Measurements from ENCODE around the gene MTCH1. TPM values are rescaled to one million over a fixed set of nuclear protein-coding genes. Genes with fewer than 3 reads are reported as not detected.
A peak's percentile ranks its signal among the peaks of the same experiment; 100 is the strongest.

The MTCH1 gene
- total and polyA plus RNA-seq, 10 of the 15 experiments (the other 5 are each of a cell fraction or from before 2014, with no cell fraction given), result 7.2 to 128 (median 85.2) TPM

DNA sequence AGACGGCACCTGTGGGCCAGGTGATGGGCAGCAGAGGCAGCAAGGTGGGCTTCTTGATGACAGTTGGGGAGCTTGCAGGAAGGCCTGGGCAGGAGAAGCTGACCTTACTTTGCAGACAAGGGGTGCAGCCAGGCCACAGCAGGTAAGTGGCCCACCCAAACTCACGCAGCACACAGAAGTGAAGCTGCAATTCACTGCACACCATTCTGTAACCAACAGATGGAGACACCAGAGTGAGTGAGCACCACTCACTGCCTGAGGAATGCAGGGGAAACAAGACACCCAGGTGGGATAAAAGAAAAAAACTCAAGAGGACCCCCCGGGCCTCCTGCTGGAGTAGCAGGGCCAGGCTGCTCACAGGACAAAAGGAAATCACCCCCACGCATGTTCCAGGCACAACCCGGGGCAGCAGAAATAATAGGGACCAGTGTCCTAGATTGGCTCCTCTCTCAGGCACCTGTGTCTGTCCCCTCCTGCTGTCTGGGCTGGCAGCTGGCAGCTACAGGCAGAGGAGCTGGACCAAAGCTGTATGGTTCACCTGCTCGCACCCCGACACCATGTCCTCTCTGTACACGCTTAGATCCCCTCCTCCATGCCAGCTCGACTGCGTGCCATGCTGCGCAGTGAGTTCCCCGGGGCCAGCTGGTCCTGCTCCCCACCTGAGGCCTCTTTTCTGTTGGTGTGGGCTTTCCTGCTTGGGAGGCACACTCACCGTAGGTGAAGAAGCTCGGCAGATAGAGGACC, 4.9 kb downstream of the MTCH1 start:
- H4K20me1 ChIP-seq (ENCODE audit: control insufficient read depth, insufficient read depth), result peaks cover 14% of the 10 kb centered on the region
- intact Hi-C loops (cut with micrococcal nuclease; ENCODE audit: unreplicated experiment), result loop anchor here (1.0 kb wide), 1 partner anchor 37 kb away; no protein-coding TSS in a partner anchor
- H3K9ac ChIP-seq (ENCODE audit: control insufficient read depth, insufficient read depth, low read length), result peak overlapping the region; percentile 25; the same call in 1 of the 2 replicates
- H3K4me1 ChIP-seq (ENCODE audit: control insufficient read depth, insufficient read depth, low read length), result peaks cover 9% of the 10 kb centered on the region
- ChIA-PET POLR2A (interaction anchor here (0.5 to 1.1 kb wide), 5 partner anchors 9 to 467 kb away, joined by 3 to 4 read pairs (median 3); no protein-coding TSS in a partner anchor), RAD21 (ENCODE audit: unreplicated experiment) (interaction anchor here (1.2 to 5.5 kb wide), 3 partner anchors 20 to 37 kb away, joined by 4 to 35 read pairs (median 10); no protein-coding TSS in a partner anchor), CTCF (interaction anchor here (1.0 to 3.7 kb wide), 9 partner anchors 10 to 229 kb away, joined by 3 to 49 read pairs (median 5); no protein-coding TSS in a partner anchor), SMC1A (ENCODE audit: uncharacterized antibody, unreplicated experiment) (interaction anchor here (1.0 to 7.3 kb wide), 4 partner anchors 26 to 226 kb away, joined by 3 to 60 read pairs (median 10); no protein-coding TSS in a partner anchor)
- 69% methylated on average over 14 of the region's 14 CpGs for WGBS (ENCODE audit: insufficient coverage, insufficient replicate concordance, low lambda C conversion rate, missing lambda C conversion rate)
- H3K79me2 ChIP-seq (ENCODE audit: control insufficient read depth, insufficient read depth, low read length), result peaks cover 63% of the 10 kb centered on the region
- H3K9me3 ChIP-seq (replicated peaks; ENCODE audit: control insufficient read depth, insufficient read depth, low read length), result no peaks in the 10 kb centered on the region
- no peak overlapping the region for H2AFZ ChIP-seq (ENCODE audit: control insufficient read depth, low read depth, low read length)
- peaks cover 17 to 28% of the 10 kb centered on the region in 2 experiments for H3K36me3 ChIP-seq (ENCODE audit: control insufficient read depth in 2 of 2, insufficient read depth in 2 of 2, low read length in 1 of 2)
- no peak overlapping the region for H3K4me3 ChIP-seq
- no peak for FAIRE-seq
- in situ Hi-C loops (cut with MboI), result no loop called here
- no peaks in the 10 kb centered on the region for H3K27me3 ChIP-seq (replicated peaks in 1 of 2; ENCODE audit: control insufficient read depth in 2 of 2, insufficient read depth in 2 of 2, low read length in 1 of 2)
- no peak overlapping the region for H3K27ac ChIP-seq (ENCODE audit: control insufficient read depth, insufficient read depth)
- DNase-seq (ENCODE audit: low read depth, low spot score), result no peak
- no peak for ATAC-seq
- TF ChIP-seq, protein P1, sequence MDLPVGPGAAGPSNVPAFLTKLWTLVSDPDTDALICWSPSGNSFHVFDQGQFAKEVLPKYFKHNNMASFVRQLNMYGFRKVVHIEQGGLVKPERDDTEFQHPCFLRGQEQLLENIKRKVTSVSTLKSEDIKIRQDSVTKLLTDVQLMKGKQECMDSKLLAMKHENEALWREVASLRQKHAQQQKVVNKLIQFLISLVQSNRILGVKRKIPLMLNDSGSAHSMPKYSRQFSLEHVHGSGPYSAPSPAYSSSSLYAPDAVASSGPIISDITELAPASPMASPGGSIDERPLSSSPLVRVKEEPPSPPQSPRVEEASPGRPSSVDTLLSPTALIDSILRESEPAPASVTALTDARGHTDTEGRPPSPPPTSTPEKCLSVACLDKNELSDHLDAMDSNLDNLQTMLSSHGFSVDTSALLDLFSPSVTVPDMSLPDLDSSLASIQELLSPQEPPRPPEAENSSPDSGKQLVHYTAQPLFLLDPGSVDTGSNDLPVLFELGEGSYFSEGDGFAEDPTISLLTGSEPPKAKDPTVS (IDR thresholded peaks at IDR 0.05; ENCODE audit: low read depth, low read length), result no peak
- TF ChIP-seq, protein P2, sequence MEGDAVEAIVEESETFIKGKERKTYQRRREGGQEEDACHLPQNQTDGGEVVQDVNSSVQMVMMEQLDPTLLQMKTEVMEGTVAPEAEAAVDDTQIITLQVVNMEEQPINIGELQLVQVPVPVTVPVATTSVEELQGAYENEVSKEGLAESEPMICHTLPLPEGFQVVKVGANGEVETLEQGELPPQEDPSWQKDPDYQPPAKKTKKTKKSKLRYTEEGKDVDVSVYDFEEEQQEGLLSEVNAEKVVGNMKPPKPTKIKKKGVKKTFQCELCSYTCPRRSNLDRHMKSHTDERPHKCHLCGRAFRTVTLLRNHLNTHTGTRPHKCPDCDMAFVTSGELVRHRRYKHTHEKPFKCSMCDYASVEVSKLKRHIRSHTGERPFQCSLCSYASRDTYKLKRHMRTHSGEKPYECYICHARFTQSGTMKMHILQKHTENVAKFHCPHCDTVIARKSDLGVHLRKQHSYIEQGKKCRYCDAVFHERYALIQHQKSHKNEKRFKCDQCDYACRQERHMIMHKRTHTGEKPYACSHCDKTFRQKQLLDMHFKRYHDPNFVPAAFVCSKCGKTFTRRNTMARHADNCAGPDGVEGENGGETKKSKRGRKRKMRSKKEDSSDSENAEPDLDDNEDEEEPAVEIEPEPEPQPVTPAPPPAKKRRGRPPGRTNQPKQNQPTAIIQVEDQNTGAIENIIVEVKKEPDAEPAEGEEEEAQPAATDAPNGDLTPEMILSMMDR (IDR thresholded peaks at IDR 0.05 in 2 of 3, conservative IDR thresholded peaks at IDR 0.05 in 1 of 3; ENCODE audit: control insufficient read depth in 2 of 3, extremely low read depth in 1 of 3, insufficient read depth in 1 of 3, low read depth in 3 of 3, low read length in 3 of 3), result peak in 2 of 3 experiments; percentile 22; a peak in 2 of 6 replicates
- TF ChIP-seq POLR2A (IDR thresholded peaks at IDR 0.05; ENCODE audit: low read depth, low read length), result peak; percentile 33; the same call in 1 of the 2 replicates
- H3K4me2 ChIP-seq (ENCODE audit: control insufficient read depth, insufficient read depth), result 0 out of 2 replicates have a peak overlapping the region, but pooled peaks have one; percentile 13
- no TSS peak for BruUV-seq (replicated peaks)
